A549 (cell line): Measurements from ENCODE around the gene PLCH2.

Experiments
- CBX8 ChIP-seq: fragments of 200-600 bp; sonication (generic); IDR thresholded peaks from 2 replicates; pipeline ENCODE4 v1.6.1; 2016
- CTCF ChIP-seq: fragments of >200 bp; sonication (Bioruptor Twin); formaldehyde crosslinking; IDR thresholded peaks from 3 replicates; pipeline ENCODE4 v1.5.1; 2016
- HDAC2 ChIP-seq: fragments of 200-600 bp; sonication (generic); IDR thresholded peaks from 2 replicates; pipeline ENCODE4 v1.6.1; 2016
- POLR2A ChIP-seq: IDR thresholded peaks from 2 replicates; pipeline ENCODE4 v1.6.1; 2012; ENCODE audit warnings: mild to moderate bottlenecking, low read length

GRCh38 chr1:2445823-2446215 is 30.3 kb upstream of the PLCH2 start:
- TF ChIP-seq CBX8 (no peak), HDAC2 (no peak), CTCF (no peak), POLR2A (no peak)
